DOHH2 (cell line): ENCODE results near the gene TMEM123.

ENCODE experiments used
- H3F3A ChIP-seq: fragments of 200-600 bp; sonication (generic), shearing (Covaris generic); 2 replicates; pipeline ENCODE4 v1.6.0; 2016; ENCODE audit warnings: antibody characterized with exemption, mild to moderate bottlenecking; ENCODE audit not compliant: control insufficient read depth, insufficient read depth
- H3K27ac ChIP-seq: fragments of 200-600 bp; sonication (generic); 2 replicates; pipeline ENCODE4 v1.5.1; 2014; ENCODE audit warnings: low read depth, mild to moderate bottlenecking, low read length, moderate library complexity
- H3K27me3 ChIP-seq: fragments of 200-600 bp; sonication (generic); 2 replicates; pipeline ENCODE4 v1.6.1; 2014; ENCODE audit warnings: mild to moderate bottlenecking, low read length, mixed read lengths; ENCODE audit not compliant: control insufficient read depth
- H3K36me3 ChIP-seq: fragments of 200-600 bp; sonication (generic); 2 replicates; pipeline ENCODE4 v1.6.1; 2014; ENCODE audit warnings: mild to moderate bottlenecking, low read length, moderate library complexity, mixed read lengths; ENCODE audit not compliant: control insufficient read depth
- H3K4me1 ChIP-seq: fragments of 200-600 bp; sonication (generic); 2 replicates; pipeline ENCODE4 v1.6.1; 2014; ENCODE audit warnings: mild to moderate bottlenecking, low read length, mixed read lengths; ENCODE audit not compliant: control insufficient read depth
- H3K4me2 ChIP-seq: fragments of 200-600 bp; sonication (generic); 2 replicates; pipeline ENCODE4 v1.6.0; 2014; ENCODE audit warnings: mild to moderate bottlenecking, low read length, moderate library complexity
- H3K4me3 ChIP-seq: fragments of 200-600 bp; sonication (generic); 2 replicates; pipeline ENCODE4 v1.5.1; 2014; ENCODE audit warnings: mild to moderate bottlenecking, low read length, mixed read lengths
- H3K79me2 ChIP-seq: fragments of 200-600 bp; sonication (generic); 2 replicates; pipeline ENCODE4 v1.6.1; 2014; ENCODE audit warnings: mild to moderate bottlenecking, low read length, mixed read lengths; ENCODE audit not compliant: control insufficient read depth
- H3K9me2 ChIP-seq: fragments of 200-600 bp; sonication (generic); replicated peaks from 2 replicates; pipeline ENCODE4 v1.6.1; 2014; ENCODE audit warnings: mild to moderate bottlenecking, low read length, mixed read lengths; ENCODE audit not compliant: control insufficient read depth
- H3K9me3 ChIP-seq: fragments of 200-600 bp; sonication (generic); 2 replicates; pipeline ENCODE4 v1.6.1; 2014; ENCODE audit warnings: antibody characterized with exemption, low read length, mixed read lengths; ENCODE audit not compliant: control insufficient read depth, insufficient read depth
- H4K20me1 ChIP-seq: fragments of 200-600 bp; sonication (generic); 2 replicates; pipeline ENCODE4 v1.6.0; 2014; ENCODE audit warnings: low read depth, mild to moderate bottlenecking, antibody characterized with exemption, low read length, moderate library complexity; ENCODE audit not compliant: control insufficient read depth, insufficient read depth
- EZH2phosphoT487 ChIP-seq: fragments of 200-600 bp; sonication (generic); IDR thresholded peaks from 2 replicates; pipeline ENCODE4 v1.6.1; 2017; ENCODE audit warnings: borderline replicate concordance, mild to moderate bottlenecking, antibody characterized with exemption, low read length, moderate library complexity, mixed read lengths
- TF ChIP-seq, protein P1 (sequence below): fragments of 200-600 bp; sonication (generic); IDR thresholded peaks from one replicate; pipeline ENCODE4 v1.5.1; 2014; ENCODE audit warnings: antibody characterized with exemption, mild to moderate bottlenecking, low read depth, low read length; ENCODE audit not compliant: poor library complexity, severe bottlenecking

TMEM123 gene

DNA sequence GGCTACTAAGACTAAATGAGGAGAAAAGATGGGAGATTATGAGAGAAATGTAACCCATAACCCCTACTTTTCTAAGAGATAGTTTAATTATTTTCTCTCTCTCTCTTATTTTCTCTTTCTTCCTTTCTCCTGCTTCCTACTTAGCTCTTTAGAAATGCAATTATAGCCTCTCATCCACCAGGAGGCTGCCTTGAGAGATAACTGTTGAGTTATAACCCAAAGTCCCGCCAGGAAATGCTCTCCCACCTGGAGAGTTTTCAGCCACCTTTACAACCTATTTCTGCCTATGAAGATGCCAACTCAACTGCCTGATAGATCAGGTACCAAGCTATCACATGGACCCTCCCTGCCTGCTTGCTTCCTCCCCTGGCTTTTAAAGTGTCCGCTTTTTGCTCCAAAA, 34.0 kb upstream of the TMEM123 start:
- Histone ChIP-seq H3K4me2 (no peak overlapping the region), H4K20me1 (no peaks in the 10 kb centered on the region), H3K4me3 (no peak overlapping the region), H3K79me2 (no peaks in the 10 kb centered on the region), H3K27ac (no peak overlapping the region), H3K9me3 (no peaks in the 10 kb centered on the region), H3F3A (no peaks in the 10 kb centered on the region), H3K27me3 (no peaks in the 10 kb centered on the region), H3K9me2 (no peaks in the 10 kb centered on the region), H3K4me1 (peaks cover 32% of the 10 kb centered on the region), H3K36me3 (no peaks in the 10 kb centered on the region)
- TF ChIP-seq EZH2phosphoT487 = no peak
- TF ChIP-seq, protein P1, sequence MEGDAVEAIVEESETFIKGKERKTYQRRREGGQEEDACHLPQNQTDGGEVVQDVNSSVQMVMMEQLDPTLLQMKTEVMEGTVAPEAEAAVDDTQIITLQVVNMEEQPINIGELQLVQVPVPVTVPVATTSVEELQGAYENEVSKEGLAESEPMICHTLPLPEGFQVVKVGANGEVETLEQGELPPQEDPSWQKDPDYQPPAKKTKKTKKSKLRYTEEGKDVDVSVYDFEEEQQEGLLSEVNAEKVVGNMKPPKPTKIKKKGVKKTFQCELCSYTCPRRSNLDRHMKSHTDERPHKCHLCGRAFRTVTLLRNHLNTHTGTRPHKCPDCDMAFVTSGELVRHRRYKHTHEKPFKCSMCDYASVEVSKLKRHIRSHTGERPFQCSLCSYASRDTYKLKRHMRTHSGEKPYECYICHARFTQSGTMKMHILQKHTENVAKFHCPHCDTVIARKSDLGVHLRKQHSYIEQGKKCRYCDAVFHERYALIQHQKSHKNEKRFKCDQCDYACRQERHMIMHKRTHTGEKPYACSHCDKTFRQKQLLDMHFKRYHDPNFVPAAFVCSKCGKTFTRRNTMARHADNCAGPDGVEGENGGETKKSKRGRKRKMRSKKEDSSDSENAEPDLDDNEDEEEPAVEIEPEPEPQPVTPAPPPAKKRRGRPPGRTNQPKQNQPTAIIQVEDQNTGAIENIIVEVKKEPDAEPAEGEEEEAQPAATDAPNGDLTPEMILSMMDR = no peak

DNA sequence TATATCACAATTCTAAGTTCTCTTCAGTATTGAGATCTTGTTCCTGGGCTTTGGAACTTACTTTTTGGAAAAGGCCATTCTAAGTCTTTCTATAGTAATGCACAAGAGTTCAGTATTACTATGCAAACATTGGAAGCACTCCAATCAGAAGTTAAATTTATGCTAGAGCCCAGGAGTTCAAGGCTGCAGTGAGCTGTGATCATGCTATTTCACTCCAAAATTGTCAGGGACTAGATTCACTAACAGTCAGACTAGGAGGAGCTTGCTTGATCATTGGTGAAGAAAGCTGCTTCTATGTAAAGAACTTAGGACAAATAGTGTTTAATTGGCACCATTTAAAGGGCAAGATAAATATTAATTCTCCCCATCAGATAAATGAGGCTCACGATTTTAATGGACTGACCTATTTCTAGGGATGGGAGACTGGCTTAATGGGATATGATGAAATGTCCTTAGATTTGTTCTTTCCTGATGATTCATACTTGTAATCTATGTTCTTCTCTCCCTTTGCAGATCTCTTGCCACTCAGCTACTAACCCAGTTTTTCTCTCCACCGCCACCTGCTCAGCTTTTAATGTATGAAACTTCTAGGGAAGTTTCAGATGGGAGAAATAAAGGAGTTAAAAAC, 32.6 kb upstream of the TMEM123 start:
- peaks cover 32% of the 10 kb centered on the region for H3K4me1 ChIP-seq
- H3K4me2 ChIP-seq = no peak overlapping the region
- no peaks in the 10 kb centered on the region for H4K20me1 ChIP-seq
- H3K9me3 ChIP-seq = no peaks in the 10 kb centered on the region
- H3K36me3 ChIP-seq = no peaks in the 10 kb centered on the region
- no peak overlapping the region for H3K4me3 ChIP-seq
- no peaks in the 10 kb centered on the region for H3K27me3 ChIP-seq
- TF ChIP-seq, protein P1 = no peak
- no peak for TF ChIP-seq EZH2phosphoT487
- no peak overlapping the region for H3K27ac ChIP-seq
- no peaks in the 10 kb centered on the region for H3K79me2 ChIP-seq
- no peaks in the 10 kb centered on the region for H3K9me2 ChIP-seq
- H3F3A ChIP-seq = no peaks in the 10 kb centered on the region

DNA sequence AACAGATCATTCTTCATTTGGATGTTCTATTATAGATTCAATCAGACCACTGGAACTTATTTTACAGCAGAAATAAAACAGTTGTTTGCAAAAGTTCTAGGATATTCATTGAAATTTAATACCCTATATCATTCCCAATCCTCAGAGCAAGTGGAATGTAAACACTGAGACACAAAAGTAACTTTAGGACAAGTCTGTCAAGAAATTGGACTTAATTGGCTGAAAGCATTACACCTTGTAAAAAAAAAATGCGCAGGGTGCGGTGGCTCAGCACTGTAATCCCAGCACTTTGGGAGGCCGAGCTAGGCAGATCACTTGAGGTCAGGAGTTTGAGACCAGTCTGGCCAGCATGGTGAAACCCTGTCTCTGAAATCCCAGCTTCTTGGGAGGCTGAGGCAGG, 29.9 kb upstream of the TMEM123 start:
- Histone ChIP-seq H3K36me3 (no peaks in the 10 kb centered on the region), H3K9me2 (no peaks in the 10 kb centered on the region), H4K20me1 (no peaks in the 10 kb centered on the region)

More for the DNA sequence above, 29.9 kb upstream of the TMEM123 start:
- Histone ChIP-seq H3F3A (no peaks in the 10 kb centered on the region), H3K9me3 (no peaks in the 10 kb centered on the region), H3K4me2 (no peak overlapping the region), H3K4me1 (peaks cover 21% of the 10 kb centered on the region), H3K27me3 (no peaks in the 10 kb centered on the region), H3K79me2 (no peaks in the 10 kb centered on the region), H3K4me3 (no peak overlapping the region), H3K27ac (no peak overlapping the region)
- no peak for TF ChIP-seq EZH2phosphoT487
- TF ChIP-seq, protein P1 = no peak
